ENCODE data around the gene ANKRD11. TPM values are rescaled to one million over a fixed set of nuclear protein-coding genes. Genes with fewer than 3 reads are reported as not detected.

The ANKRD11 gene
- polyA plus RNA-seq, 1 donor (not counting 4 experiments of a cell fraction or from before 2014, with no cell fraction given): 30.1 TPM

DNA sequence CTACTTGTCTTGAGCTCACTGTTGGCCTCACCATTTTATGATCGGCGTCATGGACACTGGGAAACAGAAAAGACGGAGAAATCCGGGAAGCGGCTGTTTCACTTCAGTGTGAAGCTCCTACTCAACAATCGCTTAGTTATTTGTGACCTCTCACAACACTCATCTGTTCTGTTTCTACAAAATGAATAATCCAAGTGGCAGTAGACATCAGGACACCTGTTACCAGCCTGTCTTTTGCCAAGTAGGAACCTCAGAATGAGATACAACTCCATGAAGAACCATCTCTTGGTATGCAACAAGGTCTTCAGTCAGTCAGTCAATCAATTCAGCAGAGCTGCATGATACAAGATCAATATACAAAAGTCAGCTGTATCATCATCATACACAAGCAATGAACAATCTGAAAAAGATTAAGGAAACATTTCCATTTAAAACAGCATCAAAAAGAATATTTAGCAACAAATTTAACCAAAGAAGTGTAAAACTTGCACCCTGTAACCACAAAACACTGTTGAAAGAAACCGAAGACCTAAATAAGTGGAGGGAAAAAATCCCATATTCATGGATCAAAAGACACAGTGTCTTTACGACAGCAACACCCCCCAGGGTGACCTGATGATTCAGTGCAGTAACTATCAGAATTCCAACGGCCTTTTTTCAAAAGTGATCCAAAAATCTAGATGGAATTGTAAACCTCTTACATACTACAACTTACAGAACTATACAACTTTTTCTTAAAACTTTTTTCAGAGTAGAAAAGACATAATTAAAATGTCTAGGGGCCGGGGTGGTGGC, 63.4 kb downstream of the ANKRD11 start:
- no peak overlapping the region for H3K9ac ChIP-seq (ENCODE audit: control insufficient read depth, extremely low read depth, insufficient read depth, low read length)
- peaks cover 12 to 19% of the 10 kb centered on the region in 2 experiments for H3K36me3 ChIP-seq (ENCODE audit: control insufficient read depth in 2 of 2, extremely low read depth in 1 of 2, insufficient read depth in 2 of 2, low read length in 2 of 2)
- no peak overlapping the region for H3K27ac ChIP-seq (ENCODE audit: control insufficient read depth, insufficient read depth, low read length)
- H2AFZ ChIP-seq (ENCODE audit: control insufficient read depth, low read length): no peak overlapping the region
- H3K27me3 ChIP-seq (ENCODE audit: control insufficient read depth, extremely low read depth, insufficient read depth, low read length): no peaks in the 10 kb centered on the region
- no peak overlapping the region for H3K4me2 ChIP-seq (ENCODE audit: control insufficient read depth, extremely low read depth, insufficient read depth, low read depth, low read length)
- H3K4me3 ChIP-seq (ENCODE audit: control insufficient read depth in 2 of 3, extremely low read depth in 1 of 3, insufficient read depth in 2 of 3, low read depth in 1 of 3, low read length in 3 of 3): no peak overlapping the region
- peaks cover 7% of the 10 kb centered on the region for H3K9me1 ChIP-seq (ENCODE audit: control insufficient read depth, extremely low read depth, insufficient read depth, low read length)
- dilution Hi-C loops (cut with MboI; ENCODE audit: extremely low pct_ligation_motif_present, low sequenced_read_pairs): no loop called here
- FAIRE-seq: no peak
- no peaks in the 10 kb centered on the region for H3K9me3 ChIP-seq (ENCODE audit: control insufficient read depth, low read depth, low read length)
- H3K79me2 ChIP-seq (ENCODE audit: control insufficient read depth, insufficient read depth, low read length): peaks cover 87% of the 10 kb centered on the region
- peaks cover 62% of the 10 kb centered on the region for H4K20me1 ChIP-seq (ENCODE audit: control insufficient read depth, extremely low read depth, insufficient read depth, low read length)
- DNase-seq (ENCODE audit: low read depth, low spot score): no peak
- H3K4me1 ChIP-seq (ENCODE audit: control insufficient read depth, extremely low read depth, insufficient read depth, low read length): peaks cover 2% of the 10 kb centered on the region
- TF ChIP-seq EZH2 (IDR thresholded peaks at IDR 0.05; ENCODE audit: low read length): no peak
- TF ChIP-seq, protein P1, sequence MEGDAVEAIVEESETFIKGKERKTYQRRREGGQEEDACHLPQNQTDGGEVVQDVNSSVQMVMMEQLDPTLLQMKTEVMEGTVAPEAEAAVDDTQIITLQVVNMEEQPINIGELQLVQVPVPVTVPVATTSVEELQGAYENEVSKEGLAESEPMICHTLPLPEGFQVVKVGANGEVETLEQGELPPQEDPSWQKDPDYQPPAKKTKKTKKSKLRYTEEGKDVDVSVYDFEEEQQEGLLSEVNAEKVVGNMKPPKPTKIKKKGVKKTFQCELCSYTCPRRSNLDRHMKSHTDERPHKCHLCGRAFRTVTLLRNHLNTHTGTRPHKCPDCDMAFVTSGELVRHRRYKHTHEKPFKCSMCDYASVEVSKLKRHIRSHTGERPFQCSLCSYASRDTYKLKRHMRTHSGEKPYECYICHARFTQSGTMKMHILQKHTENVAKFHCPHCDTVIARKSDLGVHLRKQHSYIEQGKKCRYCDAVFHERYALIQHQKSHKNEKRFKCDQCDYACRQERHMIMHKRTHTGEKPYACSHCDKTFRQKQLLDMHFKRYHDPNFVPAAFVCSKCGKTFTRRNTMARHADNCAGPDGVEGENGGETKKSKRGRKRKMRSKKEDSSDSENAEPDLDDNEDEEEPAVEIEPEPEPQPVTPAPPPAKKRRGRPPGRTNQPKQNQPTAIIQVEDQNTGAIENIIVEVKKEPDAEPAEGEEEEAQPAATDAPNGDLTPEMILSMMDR (optimal IDR thresholded peaks at IDR 0.05 in 1 of 3, IDR thresholded peaks at IDR 0.05 in 1 of 3, conservative IDR thresholded peaks at IDR 0.05 in 1 of 3; ENCODE audit: extremely low read depth in 1 of 3, insufficient read depth in 2 of 3, low read length in 3 of 3): no peak

DNA sequence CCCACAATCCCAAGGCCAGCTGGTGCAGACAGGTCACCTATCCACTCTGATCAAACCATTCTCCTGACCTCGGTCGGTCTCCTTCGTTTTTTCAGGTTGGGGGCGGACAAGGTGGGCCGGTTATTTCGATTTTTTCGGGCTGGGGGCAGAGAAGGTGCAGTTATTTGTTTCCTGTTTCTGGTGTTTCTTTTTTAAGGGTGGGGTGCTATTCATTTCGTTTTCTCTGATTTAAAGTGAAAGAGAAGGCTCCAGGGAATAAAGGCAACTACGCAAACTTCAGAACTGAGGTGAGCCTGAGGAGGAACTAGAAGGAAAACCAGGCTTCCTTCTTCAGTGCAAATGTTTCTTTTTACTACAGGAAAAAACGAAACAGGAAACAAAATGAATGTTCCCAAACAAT, 64.8 kb downstream of the ANKRD11 start:
- Histone ChIP-seq H2AFZ (ENCODE audit: control insufficient read depth, low read length) (no peak overlapping the region), H3K79me2 (ENCODE audit: control insufficient read depth, insufficient read depth, low read length) (peaks cover 82% of the 10 kb centered on the region), H3K9ac (ENCODE audit: control insufficient read depth, extremely low read depth, insufficient read depth, low read length) (no peak overlapping the region), H3K4me1 (ENCODE audit: control insufficient read depth, extremely low read depth, insufficient read depth, low read length) (peaks cover 2% of the 10 kb centered on the region), H3K4me3 (ENCODE audit: control insufficient read depth in 2 of 3, extremely low read depth in 1 of 3, insufficient read depth in 2 of 3, low read depth in 1 of 3, low read length in 3 of 3) (no peak overlapping the region), H3K4me2 (ENCODE audit: control insufficient read depth, extremely low read depth, insufficient read depth, low read depth, low read length) (no peak overlapping the region), H3K9me3 (ENCODE audit: control insufficient read depth, low read depth, low read length) (no peaks in the 10 kb centered on the region), H3K27ac (ENCODE audit: control insufficient read depth, insufficient read depth, low read length) (no peak overlapping the region), H4K20me1 (ENCODE audit: control insufficient read depth, extremely low read depth, insufficient read depth, low read length) (peaks cover 54% of the 10 kb centered on the region), H3K27me3 (ENCODE audit: control insufficient read depth, extremely low read depth, insufficient read depth, low read length) (no peaks in the 10 kb centered on the region), H3K9me1 (ENCODE audit: control insufficient read depth, extremely low read depth, insufficient read depth, low read length) (peaks cover 2% of the 10 kb centered on the region), H3K36me3 (ENCODE audit: control insufficient read depth in 2 of 2, extremely low read depth in 1 of 2, insufficient read depth in 2 of 2, low read length in 2 of 2) (peaks cover 9 to 15% of the 10 kb centered on the region in 2 experiments)
- DNase-seq (ENCODE audit: low read depth, low spot score) (no peak), FAIRE-seq (no peak)
- TF ChIP-seq, protein P1 (optimal IDR thresholded peaks at IDR 0.05 in 1 of 3, IDR thresholded peaks at IDR 0.05 in 1 of 3, conservative IDR thresholded peaks at IDR 0.05 in 1 of 3; ENCODE audit: extremely low read depth in 1 of 3, insufficient read depth in 2 of 3, low read length in 3 of 3): no peak
- no peak for TF ChIP-seq EZH2 (IDR thresholded peaks at IDR 0.05; ENCODE audit: low read length)
- dilution Hi-C loops (cut with MboI; ENCODE audit: extremely low pct_ligation_motif_present, low sequenced_read_pairs): no loop called here
